GM12878 (cell line): ENCODE data around the gene LYVE1. TPM values are rescaled to one million over a fixed set of nuclear protein-coding genes. Genes with fewer than 3 reads are reported as not detected.

Source experiments
- ATAC-seq: fragments of 200-7000 bp; cut with Tn5 transposase; 3 replicates; pipeline ENCODE4 v1.9.1; 2020; ENCODE audit warnings: mild to moderate bottlenecking, moderate library complexity
- BruUV-seq: library from RNA; stranded (reverse); fragments of 400-500 nt; replicated peaks from 2 replicates; lab custom pipeline; 2021; lab: Mats Ljungman, UMichigan
- CTCF ChIA-PET: fragments of 300-600 bp; sonication (Branson Sonifier 250); formaldehyde crosslinking; extraction: SDS; loops from one replicate; lab custom pipeline; 2021; ENCODE audit warnings: inconsistent platforms; lab: Yijun Ruan, JAX
- POLR2A ChIA-PET: fragments of 350-600 bp; formaldehyde crosslinking; extraction: SDS; loops from one replicate; lab custom pipeline; 2021; ENCODE audit warnings: inconsistent platforms; lab: Charles Lee
- RAD21 ChIA-PET: fragments of 300-600 bp; sonication (Branson Sonifier 250); formaldehyde crosslinking; loops from one replicate; lab custom pipeline; 2023; ENCODE audit warnings: antibody characterized with exemption; ENCODE audit not compliant: unreplicated experiment; lab: Charles Lee
- SMC1A ChIA-PET: fragments of 300-600 bp; sonication (Branson Sonifier 250); formaldehyde crosslinking; loops from one replicate; lab custom pipeline; 2023; ENCODE audit not compliant: unreplicated experiment, uncharacterized antibody; lab: Charles Lee
- DNase-seq: peaks from one replicate; pipeline ENCODE4 v3.0.0-alpha.2; 2011; ENCODE audit warnings: low read depth, low spot score
- FAIRE-seq: peaks from 3 replicates; lab custom pipeline; 2011; peaks lifted over from hg19 to GRCh38; lab: Jason Lieb, UNC
- H2AFZ ChIP-seq: 2 replicates; pipeline ENCODE4 v1.6.0; 2011; ENCODE audit warnings: low read depth, low read length, control low read depth; ENCODE audit not compliant: control insufficient read depth
- H3K27ac ChIP-seq: 2 replicates; pipeline ENCODE4 v1.5.1; 2011; ENCODE audit warnings: control low read depth; ENCODE audit not compliant: control insufficient read depth, insufficient read depth
- H3K27me3 ChIP-seq, 2 experiments: replicated peaks in 1 of 2; 2 replicates each; pipeline versions ENCODE4 v1.6.0 to v1.6.1; 2011; ENCODE audit warnings: low read length in 1 of 2; ENCODE audit not compliant: control insufficient read depth in 2 of 2, insufficient read depth in 2 of 2
- H3K36me3 ChIP-seq, 2 experiments: 2 replicates each; pipeline ENCODE4 v1.5.1; 2011; ENCODE audit warnings: low read length in 1 of 2; ENCODE audit not compliant: control insufficient read depth in 2 of 2, insufficient read depth in 2 of 2
- H3K4me1 ChIP-seq: 2 replicates; pipeline ENCODE4 v1.6.1; 2011; ENCODE audit warnings: mild to moderate bottlenecking, low read length, moderate library complexity, mixed read lengths; ENCODE audit not compliant: control insufficient read depth, insufficient read depth
- H3K4me2 ChIP-seq: 2 replicates; pipeline ENCODE4 v1.6.0; 2011; ENCODE audit warnings: control low read depth; ENCODE audit not compliant: control insufficient read depth, insufficient read depth
- H3K4me3 ChIP-seq: fragments of 200-600 bp; sonication (generic); 2 replicates; pipeline ENCODE4 v1.5.1; 2016
- H3K79me2 ChIP-seq: 2 replicates; pipeline ENCODE4 v1.6.0; 2011; ENCODE audit warnings: low read length; ENCODE audit not compliant: control insufficient read depth, insufficient read depth
- H3K9ac ChIP-seq: 2 replicates; pipeline ENCODE4 v1.8.0; 2011; ENCODE audit warnings: low read length, control low read depth, mixed read lengths; ENCODE audit not compliant: control insufficient read depth, insufficient read depth
- H3K9me3 ChIP-seq: replicated peaks from 3 replicates; pipeline ENCODE4 v1.5.1; 2011; ENCODE audit warnings: mild to moderate bottlenecking, low read length; ENCODE audit not compliant: control insufficient read depth, insufficient read depth
- H4K20me1 ChIP-seq: 2 replicates; pipeline ENCODE4 v1.6.0; 2011; ENCODE audit not compliant: control insufficient read depth, insufficient read depth
- ATF7 ChIP-seq: fragments of 450-650 bp; IDR thresholded peaks from 2 replicates; pipeline ENCODE4 v1.6.1; 2016; ENCODE audit warnings: low read depth, mild to moderate bottlenecking
- CBFB ChIP-seq: IDR thresholded peaks from 2 replicates; pipeline ENCODE4 v1.6.1; 2016; ENCODE audit warnings: antibody characterized with exemption, low read depth
- EGR1 ChIP-seq, 2 experiments: IDR thresholded peaks; 1 replicate in 1 of 2; 2 replicates in 1 of 2; pipeline ENCODE4 v1.6.1; 2011 to 2012; ENCODE audit warnings: low read depth in 2 of 2, low read length in 2 of 2, borderline replicate concordance in 1 of 2, mild to moderate bottlenecking in 1 of 2, moderate library complexity in 1 of 2
- EP300 ChIP-seq, 2 experiments: fragments of 150-350 bp in 1 of 2; IDR thresholded peaks; 2 replicates each; pipeline ENCODE4 v1.6.1; 2011 to 2012; ENCODE audit warnings: low read depth in 2 of 2, low read length in 2 of 2, borderline replicate concordance in 1 of 2, improper control_type of control experiment in 1 of 2, inconsistent platforms in 1 of 2; ENCODE audit not compliant: control insufficient read depth in 1 of 2
- KDM1A ChIP-seq: fragments of 200-600 bp; sonication (generic); IDR thresholded peaks from 2 replicates; pipeline ENCODE4 v1.6.1; 2016; ENCODE audit warnings: borderline replicate concordance
- POLR2AphosphoS2 ChIP-seq: IDR thresholded peaks from 2 replicates; pipeline ENCODE4 v1.6.1; 2011; ENCODE audit warnings: low read depth, mild to moderate bottlenecking, low read length, improper control_type of control experiment, moderate library complexity
- POLR2AphosphoS5 ChIP-seq: IDR thresholded peaks from 2 replicates; pipeline ENCODE4 v1.6.1; 2011; ENCODE audit warnings: mild to moderate bottlenecking, low read length, inconsistent platforms
- WRNIP1 ChIP-seq: IDR thresholded peaks from 2 replicates; pipeline ENCODE4 v1.6.1; 2011; ENCODE audit warnings: low read depth, low read length, improper control_type of control experiment, borderline replicate concordance
- ZNF622 ChIP-seq: fragments of 450-650 bp; IDR thresholded peaks from 2 replicates; pipeline ENCODE4 v1.6.1; 2017; ENCODE audit warnings: mild to moderate bottlenecking, inconsistent platforms
- whole genome bisulfite sequencing: methylation state at CpG from one replicate; pipeline ENCODE4 v1.1.6; 2016; ENCODE audit warnings: low lambda C conversion rate; ENCODE audit not compliant: insufficient replicate concordance, insufficient coverage; ENCODE audit errors: missing lambda C conversion rate; 5-methylcytosine and 5-hydroxymethylcytosine counted together
- in situ Hi-C: fragments of 300-500 bp; cut with MboI; formaldehyde crosslinking; loops from 9 replicates; pipeline ENCODE4 v1.14.3; 2018; ENCODE audit warnings: mixed read lengths
- intact Hi-C: fragments of 100-400 bp; cut with micrococcal nuclease; formaldehyde crosslinking; loops from one replicate; pipeline ENCODE4 v1.14.2; 2022; ENCODE audit not compliant: unreplicated experiment
- polyA plus RNA-seq, 11 experiments: library from polyadenylated mRNA; depleted of rRNA in 4 of 11; unstranded in 6 of 11; stranded (reverse) in 5 of 11; fragments of >200 nt; fragmentation: Nextera tagmentation in 4 of 11; fragmentation: Illumina TruSeq in 1 of 11; extraction: Ambion mirVana in 4 of 11; extraction: Trizol in 1 of 11; gene quantifications; 1 replicate in 1 of 11; 2 replicates in 10 of 11; pipeline versions ENCODE4 v1.2.1 to v1.2.3, GENCODE V29; 2011 to 2016; ENCODE audit warnings: inconsistent platforms in 2 of 11, missing spikeins in 2 of 11, low read depth in 1 of 11
- total RNA-seq, 4 experiments: library from RNA; depleted of rRNA in 3 of 4; stranded (reverse); fragments of >200 nt in 3 of 4; fragmentation: Illumina TruSeq in 1 of 4; extraction: Trizol in 1 of 4; gene quantifications; 2 replicates each; pipeline versions ENCODE4 v1.2.1 to v1.2.3, GENCODE V29; 2013 to 2021
- TF ChIP-seq, protein P1 (sequence below): IDR thresholded peaks from 2 replicates; pipeline ENCODE4 v1.6.1; 2012; ENCODE audit warnings: low read depth, low read length, improper control_type of control experiment
- TF ChIP-seq, protein P2 (sequence below): IDR thresholded peaks from 2 replicates; pipeline ENCODE4 v1.6.1; 2011; ENCODE audit warnings: mild to moderate bottlenecking, low read depth, low read length, moderate library complexity; ENCODE audit not compliant: insufficient replicate concordance
- TF ChIP-seq, protein P3 (sequence below): IDR thresholded peaks from 2 replicates; pipeline ENCODE4 v1.6.1; 2012; ENCODE audit warnings: low read depth, low read length, improper control_type of control experiment
- TF ChIP-seq, protein P4 (sequence below): IDR thresholded peaks from 2 replicates; pipeline ENCODE4 v1.6.1; 2012; ENCODE audit warnings: low read depth, low read length, improper control_type of control experiment

Gene LYVE1
- total and polyA plus RNA-seq, 10 of the 15 experiments (the other 5 are each of a cell fraction or from before 2014, with no cell fraction given): 0.15 TPM; not detected in 9

DNA sequence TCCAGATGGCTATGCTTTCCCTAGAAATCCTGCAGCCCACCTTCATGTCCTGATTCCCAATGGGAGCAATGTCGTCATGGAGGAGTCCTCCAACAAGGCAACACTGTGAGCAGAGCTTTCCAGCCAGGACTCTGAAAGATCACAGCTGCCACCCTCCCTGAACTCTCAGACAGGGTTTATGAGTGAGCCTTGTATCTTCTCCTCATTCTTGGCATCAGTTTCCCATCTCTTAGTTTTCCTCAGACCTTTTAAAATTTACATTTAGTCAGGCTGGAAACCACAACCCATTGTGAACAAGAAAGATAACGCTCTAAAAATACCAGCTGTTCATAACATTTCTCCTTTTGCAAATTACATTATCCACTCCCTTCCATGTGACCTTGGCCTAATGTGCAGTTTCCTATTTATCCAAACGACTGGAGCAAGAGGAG is 15.6 kb upstream of the LYVE1 start:
- Histone ChIP-seq H3K27me3 (peaks cover under 1 to 2% of the 10 kb centered on the region in 2 experiments; a peak in 3 of 4 replicates), H3K36me3 (no peaks in the 10 kb centered on the region), H3K9me3 (no peaks in the 10 kb centered on the region), H2AFZ (no peak overlapping the region), H4K20me1 (no peaks in the 10 kb centered on the region), H3K27ac (no peak overlapping the region), H3K79me2 (no peaks in the 10 kb centered on the region), H3K4me2 (no peak overlapping the region), H3K4me1 (no peaks in the 10 kb centered on the region), H3K9ac (no peak overlapping the region)
- CTCF ChIA-PET: interaction anchor here (0.9 to 1.3 kb wide), 2 partner anchors 171 to 217 kb away, joined by 3 to 4 read pairs; no protein-coding TSS in a partner anchor
- RAD21 ChIA-PET: no interaction called here
- DNase-seq (no peak), ATAC-seq (no peak)
- WGBS: 0% methylated on average over 3 of the region's 3 CpGs
- SMC1A ChIA-PET: interaction anchor here (1.0 to 1.3 kb wide), 2 partner anchors 11 to 34 kb away, joined by 3 read pairs; no protein-coding TSS in a partner anchor
- intact Hi-C loops: no loop called here
- in situ Hi-C loops: no loop called here
- POLR2A ChIA-PET: no interaction called here
- TF ChIP-seq CBFB (no peak), ZNF622 (no peak), EGR1 (IDR thresholded peaks at IDR 0.05; ENCODE audit: borderline replicate concordance in 1 of 2, low read depth in 2 of 2, low read length in 2 of 2) (no peak), KDM1A (no peak)
- TF ChIP-seq, all 136 proteins: peak for 0
- H3K4me3 ChIP-seq: no peak overlapping the region
- FAIRE-seq: no peak
- BruUV-seq: no TSS peak

DNA sequence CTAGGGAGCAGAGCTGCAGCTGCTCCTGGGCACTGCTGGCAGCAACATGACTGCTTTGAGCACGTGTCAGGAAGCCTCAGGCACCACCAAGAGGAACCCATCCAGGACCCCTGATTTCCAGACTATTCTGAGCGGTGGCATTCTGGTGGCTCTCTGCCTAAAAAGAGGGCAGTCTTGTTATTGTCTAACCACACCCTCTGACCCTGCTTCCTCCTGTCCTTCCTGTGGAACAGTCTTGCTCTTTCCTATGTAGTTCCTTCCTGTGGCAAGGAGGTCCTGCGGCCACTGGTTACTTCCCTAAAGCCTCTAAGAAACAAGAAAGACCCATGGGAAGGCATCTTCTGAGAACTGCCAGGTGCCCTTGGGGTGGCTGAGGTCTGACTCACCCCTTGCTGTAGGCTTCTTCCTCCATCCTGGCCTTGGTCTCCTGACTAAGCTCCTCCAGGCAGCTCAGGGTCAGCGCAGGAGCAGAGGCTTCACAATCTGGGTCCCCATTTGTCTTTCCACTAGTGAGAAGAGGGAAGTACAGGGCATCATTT is 13.1 kb upstream of the LYVE1 start:
- POLR2A ChIA-PET: no interaction called here
- RAD21 ChIA-PET: no interaction called here
- in situ Hi-C loops: no loop called here
- H3K9me3 ChIP-seq: no peaks in the 10 kb centered on the region
- intact Hi-C loops: no loop called here
- H3K79me2 ChIP-seq: no peaks in the 10 kb centered on the region
- FAIRE-seq (no peak), ATAC-seq (no peak), DNase-seq (no peak)
- SMC1A ChIA-PET: no interaction called here
- WGBS: 23% methylated on average over 4 of the region's 4 CpGs
- no peaks in the 10 kb centered on the region for H3K36me3 ChIP-seq
- H4K20me1 ChIP-seq: no peaks in the 10 kb centered on the region
- no peak overlapping the region for H3K4me3 ChIP-seq
- H3K9ac ChIP-seq: no peak overlapping the region
- peaks cover 2 to 5% of the 10 kb centered on the region in 2 experiments for H3K27me3 ChIP-seq
- no peak overlapping the region for H3K27ac ChIP-seq
- CTCF ChIA-PET: no interaction called here
- H3K4me1 ChIP-seq: no peaks in the 10 kb centered on the region
- BruUV-seq: no TSS peak
- H2AFZ ChIP-seq: no peak overlapping the region
- H3K4me2 ChIP-seq: no peak overlapping the region
- TF ChIP-seq, protein P1, sequence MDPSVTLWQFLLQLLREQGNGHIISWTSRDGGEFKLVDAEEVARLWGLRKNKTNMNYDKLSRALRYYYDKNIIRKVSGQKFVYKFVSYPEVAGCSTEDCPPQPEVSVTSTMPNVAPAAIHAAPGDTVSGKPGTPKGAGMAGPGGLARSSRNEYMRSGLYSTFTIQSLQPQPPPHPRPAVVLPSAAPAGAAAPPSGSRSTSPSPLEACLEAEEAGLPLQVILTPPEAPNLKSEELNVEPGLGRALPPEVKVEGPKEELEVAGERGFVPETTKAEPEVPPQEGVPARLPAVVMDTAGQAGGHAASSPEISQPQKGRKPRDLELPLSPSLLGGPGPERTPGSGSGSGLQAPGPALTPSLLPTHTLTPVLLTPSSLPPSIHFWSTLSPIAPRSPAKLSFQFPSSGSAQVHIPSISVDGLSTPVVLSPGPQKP: no peak
- TF ChIP-seq WRNIP1: no peak
- TF ChIP-seq, protein P2, sequence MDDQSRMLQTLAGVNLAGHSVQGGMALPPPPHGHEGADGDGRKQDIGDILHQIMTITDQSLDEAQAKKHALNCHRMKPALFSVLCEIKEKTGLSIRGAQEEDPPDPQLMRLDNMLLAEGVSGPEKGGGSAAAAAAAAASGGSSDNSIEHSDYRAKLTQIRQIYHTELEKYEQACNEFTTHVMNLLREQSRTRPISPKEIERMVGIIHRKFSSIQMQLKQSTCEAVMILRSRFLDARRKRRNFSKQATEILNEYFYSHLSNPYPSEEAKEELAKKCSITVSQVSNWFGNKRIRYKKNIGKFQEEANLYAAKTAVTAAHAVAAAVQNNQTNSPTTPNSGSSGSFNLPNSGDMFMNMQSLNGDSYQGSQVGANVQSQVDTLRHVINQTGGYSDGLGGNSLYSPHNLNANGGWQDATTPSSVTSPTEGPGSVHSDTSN: no peak
- TF ChIP-seq POLR2AphosphoS5: no peak
- no peak for TF ChIP-seq EP300 (IDR thresholded peaks at IDR 0.05; ENCODE audit: borderline replicate concordance in 1 of 2, control insufficient read depth in 1 of 2, low read depth in 2 of 2, low read length in 2 of 2)
- no peak for TF ChIP-seq KDM1A
- TF ChIP-seq, protein P3, sequence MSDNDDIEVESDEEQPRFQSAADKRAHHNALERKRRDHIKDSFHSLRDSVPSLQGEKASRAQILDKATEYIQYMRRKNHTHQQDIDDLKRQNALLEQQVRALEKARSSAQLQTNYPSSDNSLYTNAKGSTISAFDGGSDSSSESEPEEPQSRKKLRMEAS: no peak
- TF ChIP-seq, protein P4, sequence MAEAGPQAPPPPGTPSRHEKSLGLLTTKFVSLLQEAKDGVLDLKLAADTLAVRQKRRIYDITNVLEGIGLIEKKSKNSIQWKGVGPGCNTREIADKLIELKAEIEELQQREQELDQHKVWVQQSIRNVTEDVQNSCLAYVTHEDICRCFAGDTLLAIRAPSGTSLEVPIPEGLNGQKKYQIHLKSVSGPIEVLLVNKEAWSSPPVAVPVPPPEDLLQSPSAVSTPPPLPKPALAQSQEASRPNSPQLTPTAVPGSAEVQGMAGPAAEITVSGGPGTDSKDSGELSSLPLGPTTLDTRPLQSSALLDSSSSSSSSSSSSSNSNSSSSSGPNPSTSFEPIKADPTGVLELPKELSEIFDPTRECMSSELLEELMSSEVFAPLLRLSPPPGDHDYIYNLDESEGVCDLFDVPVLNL: no peak
- no peak for TF ChIP-seq ATF7
- no peak for TF ChIP-seq POLR2AphosphoS2
